GM18507 (cell line): ENCODE data around the gene GLIS1.
"Not testable (repeated sequence)": the region's sequence is repeated elsewhere in the genome, so short reads cannot be mapped to it uniquely, and the experiment has no call there.

Experiments
- DNase-seq: peaks from one replicate; pipeline ENCODE4 v3.0.0; 2011; ENCODE audit warnings: low read depth; ENCODE audit not compliant: insufficient read length; ENCODE audit errors: extremely low spot score
- FAIRE-seq: peaks from 2 replicates; lab custom pipeline; 2011; peaks lifted over from hg19 to GRCh38; lab: Jason Lieb, UNC

Gene GLIS1

GRCh38 chr1:53561503-53562105, 177.4 kb downstream of the GLIS1 start:
- FAIRE-seq = no peak
- no peak for DNase-seq

- no peak for FAIRE-seq
These were observed 178.1 kb downstream of the GLIS1 start for GRCh38 chr1:53560581-53561502.

GRCh38 chr1:53559854-53560580, 178.9 kb downstream of the GLIS1 start:
- FAIRE-seq = no peak
- DNase-seq = no peak

More at GRCh38 chr1:53560581-53561502, 178.1 kb downstream of the GLIS1 start:
- DNase-seq = no peak

GRCh38 chr1:53559391-53559815, 179.6 kb downstream of the GLIS1 start:
- DNase-seq = no peak
- FAIRE-seq = no peak

- no peak for DNase-seq
- FAIRE-seq = no peak
These were observed 180.1 kb downstream of the GLIS1 start for GRCh38 chr1:53558739-53559315.

- DNase-seq (no peak), FAIRE-seq (no peak)
These were observed 180.9 kb downstream of the GLIS1 start for GRCh38 chr1:53557830-53558738.

GRCh38 chr1:53557369-53557768, 181.6 kb downstream of the GLIS1 start:
- FAIRE-seq = no peak
- DNase-seq = no peak

GRCh38 chr1:53556657-53557227, 182.2 kb downstream of the GLIS1 start:
- no peak for DNase-seq
- no peak for FAIRE-seq

GRCh38 chr1:53555620-53556326, 183.2 kb downstream of the GLIS1 start:
- not testable (repeated sequence) for DNase-seq, FAIRE-seq

GRCh38 chr1:53554592-53555305, 184.2 kb downstream of the GLIS1 start:
- FAIRE-seq (no peak), DNase-seq (no peak)

- FAIRE-seq (no peak), DNase-seq (no peak)
These were observed 185.0 kb downstream of the GLIS1 start for GRCh38 chr1:53553734-53554509.

- DNase-seq (no peak), FAIRE-seq (no peak)
These were observed 185.8 kb downstream of the GLIS1 start for GRCh38 chr1:53552981-53553733.

- DNase-seq (no peak), FAIRE-seq (no peak)
These were observed 186.7 kb downstream of the GLIS1 start for GRCh38 chr1:53552146-53552861.

- no peak for FAIRE-seq
- no peak for DNase-seq
These were observed 187.5 kb downstream of the GLIS1 start for GRCh38 chr1:53551428-53551995.

- DNase-seq (no peak), FAIRE-seq (no peak)
These were observed 188.7 kb downstream of the GLIS1 start for GRCh38 chr1:53550201-53550741.
